ENCODE results near the gene GRB7. TPM values are rescaled to one million over a fixed set of nuclear protein-coding genes. Genes with fewer than 3 reads are reported as not detected.
A peak's percentile ranks its signal among the peaks of the same experiment; 100 is the strongest.
"Not testable (repeated sequence)": the region's sequence is repeated elsewhere in the genome, so short reads cannot be mapped to it uniquely, and the experiment has no call there.

GRB7 gene
- total RNA-seq (2014; rRNA removed; shearing (Covaris generic)): not detected in 2 replicates

GRCh38 chr17:39737760-39738567, at the start of gene GRB7:
Gene GRB7, plus strand, starts transcription at chr17:39737938. Its CDS starts 4,364 bp downstream, at chr17:39742302.
- DNase-seq (ENCODE audit: low read depth): no peak

- no peak for DNase-seq (ENCODE audit: low read depth)
These were observed 49.3 kb upstream of the GRB7 start for GRCh38 chr17:39688475-39688835.

DNA sequence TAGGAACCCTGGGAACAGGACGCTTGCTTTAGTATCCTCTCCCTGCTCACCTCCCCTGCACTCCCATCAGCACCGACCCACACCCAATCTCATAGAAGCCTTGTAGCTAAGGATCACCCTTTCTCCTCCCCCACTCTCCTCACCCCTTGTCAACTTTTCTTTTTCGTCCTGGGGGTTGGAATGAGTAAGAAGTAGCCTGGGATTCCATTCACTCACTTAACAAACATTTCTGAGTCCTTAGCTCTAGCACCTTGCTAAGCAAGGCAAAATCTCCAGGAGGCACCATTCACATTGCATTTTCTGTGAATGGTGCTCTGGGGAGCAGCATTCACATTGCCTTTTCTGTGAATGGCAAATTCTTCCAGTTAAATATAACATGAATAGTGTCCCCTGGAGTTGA, 48.8 kb upstream of the GRB7 start:
- DNase-seq (ENCODE audit: low read depth): no peak

- DNase-seq (ENCODE audit: low read depth): no peak
These were observed 43.1 kb upstream of the GRB7 start for GRCh38 chr17:39694593-39694992.

DNA sequence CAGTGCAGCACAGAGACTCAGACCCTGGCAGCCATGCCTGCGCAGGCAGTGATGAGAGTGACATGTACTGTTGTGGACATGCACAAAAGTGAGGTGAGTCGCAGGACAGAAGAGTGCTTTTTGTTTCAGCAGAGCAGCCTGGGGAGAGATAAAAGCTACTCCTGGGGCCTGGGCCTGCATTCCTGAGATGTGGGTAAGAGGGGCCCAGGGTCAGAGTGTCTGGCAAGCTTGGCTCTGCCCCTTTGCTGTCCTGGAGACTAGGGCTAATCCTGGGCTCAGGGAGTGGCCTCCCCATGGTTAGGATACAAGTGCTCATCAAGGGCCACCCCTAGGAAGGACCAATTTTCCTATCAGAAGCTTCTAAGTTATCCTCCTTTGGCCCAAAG, 42.7 kb upstream of the GRB7 start:
- no peak for DNase-seq (ENCODE audit: low read depth)

DNA sequence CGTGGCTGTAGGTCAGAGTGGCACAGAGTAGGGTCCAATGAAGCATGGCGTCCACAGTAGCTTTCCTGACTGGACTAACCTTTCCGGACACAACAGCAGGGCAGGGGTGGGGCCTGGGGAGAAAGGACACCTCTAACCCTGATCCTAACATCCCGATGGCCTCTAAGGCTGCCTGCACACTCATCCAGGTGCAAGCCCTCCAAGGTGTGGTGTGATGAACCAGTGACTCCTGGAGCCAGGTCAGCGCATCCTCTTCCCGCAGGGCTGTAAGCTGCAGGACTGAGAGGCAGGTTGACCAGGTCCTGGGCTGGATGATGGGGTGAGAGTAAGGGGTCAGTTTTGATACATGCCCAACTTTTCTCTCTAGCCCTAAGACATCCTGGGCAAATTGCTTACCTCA, 41.0 kb upstream of the GRB7 start:
- DNase-seq (ENCODE audit: low read depth): no peak

- no peak for DNase-seq (ENCODE audit: low read depth)
These were observed 39.8 kb upstream of the GRB7 start for GRCh38 chr17:39697961-39698360.

DNA sequence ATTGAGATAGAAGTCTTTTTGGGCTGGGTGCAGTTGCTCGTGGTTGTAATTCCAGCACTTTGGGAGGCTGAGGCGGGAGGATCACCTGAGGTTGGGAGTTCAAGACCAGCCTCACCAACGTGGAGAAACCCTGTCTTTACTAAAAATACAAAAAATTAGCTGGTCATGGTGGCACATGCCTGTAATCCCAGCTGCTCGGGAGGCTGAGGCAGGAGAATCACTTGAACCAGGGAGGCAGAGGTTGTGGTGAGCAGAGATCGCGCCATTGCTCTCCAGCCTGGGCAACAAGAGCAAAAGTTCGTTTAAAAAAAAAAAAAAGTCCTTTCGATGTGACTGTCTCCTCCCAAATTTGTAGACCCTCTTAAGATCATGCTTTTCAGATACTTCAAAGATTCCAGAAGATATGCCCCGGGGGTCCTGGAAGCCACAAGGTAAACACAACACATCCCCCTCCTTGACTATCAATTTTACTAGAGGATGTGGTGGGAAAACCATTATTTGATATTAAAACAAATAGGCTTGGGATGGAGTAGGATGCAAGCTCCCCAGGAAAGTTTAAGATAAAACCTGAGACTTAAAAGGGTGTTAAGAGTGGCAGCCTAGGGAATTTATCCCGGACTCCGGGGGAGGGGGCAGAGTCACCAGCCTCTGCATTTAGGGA, 38.5 kb upstream of the GRB7 start:
- not testable (repeated sequence) for DNase-seq (ENCODE audit: low read depth)

- DNase-seq (ENCODE audit: low read depth): peak; percentile 72
These were observed 38.0 kb upstream of the GRB7 start, which contains the start of gene ERBB2 for GRCh38 chr17:39699818-39700147. Gene ERBB2, plus strand, starts transcription at chr17:39700064. Its CDS starts 175 bp downstream, at chr17:39700239.

- DNase-seq (ENCODE audit: low read depth): no peak
These were observed 37.4 kb upstream of the GRB7 start for GRCh38 chr17:39700148-39700987.

- DNase-seq (ENCODE audit: low read depth): no peak
These were observed 36.5 kb upstream of the GRB7 start for GRCh38 chr17:39701012-39701783.

GRCh38 chr17:39701784-39702422, 35.8 kb upstream of the GRB7 start:
- no peak for DNase-seq (ENCODE audit: low read depth)

- DNase-seq (ENCODE audit: low read depth): no peak
These were observed 34.5 kb upstream of the GRB7 start for GRCh38 chr17:39702901-39703893.

GRCh38 chr17:39703913-39704312, 33.8 kb upstream of the GRB7 start:
- DNase-seq (ENCODE audit: low read depth): no peak

DNA sequence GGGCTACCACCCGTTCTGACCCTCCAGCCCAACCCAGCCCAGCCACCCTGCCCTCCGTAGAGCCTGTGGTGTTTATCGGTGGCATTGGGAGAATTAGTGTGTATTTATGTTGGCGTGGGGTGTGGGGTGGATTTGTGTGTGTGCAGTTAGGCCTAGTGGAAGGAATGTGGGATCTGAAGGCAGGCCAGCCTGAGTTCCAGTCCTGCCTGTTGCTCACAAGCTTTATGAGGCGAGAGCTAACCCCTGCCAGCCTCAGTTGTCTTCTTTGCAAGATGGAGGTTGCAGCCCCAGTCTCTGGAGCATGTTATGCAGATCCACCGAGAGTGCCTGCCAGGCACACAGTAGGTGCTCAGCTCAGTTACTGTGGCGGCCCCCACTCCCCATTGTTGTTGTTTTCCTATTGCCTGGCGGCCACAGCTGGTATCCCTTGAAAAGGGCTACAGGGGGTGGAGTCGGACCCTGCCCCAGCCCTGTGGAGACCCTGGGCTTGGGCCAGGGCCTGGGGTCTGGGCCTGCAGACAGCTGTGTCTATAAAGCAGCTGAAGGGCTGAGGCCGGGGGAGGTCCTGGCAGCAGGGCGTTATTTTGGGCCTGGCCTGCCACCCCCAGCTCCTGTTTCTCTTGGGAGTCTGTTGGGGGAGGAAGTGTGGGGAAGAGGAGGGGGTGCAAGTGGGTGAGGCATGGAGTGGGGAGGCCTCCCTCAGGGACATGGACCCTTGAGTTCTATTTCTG, 32.8 kb upstream of the GRB7 start:
- DNase-seq (ENCODE audit: low read depth): no peak

DNA sequence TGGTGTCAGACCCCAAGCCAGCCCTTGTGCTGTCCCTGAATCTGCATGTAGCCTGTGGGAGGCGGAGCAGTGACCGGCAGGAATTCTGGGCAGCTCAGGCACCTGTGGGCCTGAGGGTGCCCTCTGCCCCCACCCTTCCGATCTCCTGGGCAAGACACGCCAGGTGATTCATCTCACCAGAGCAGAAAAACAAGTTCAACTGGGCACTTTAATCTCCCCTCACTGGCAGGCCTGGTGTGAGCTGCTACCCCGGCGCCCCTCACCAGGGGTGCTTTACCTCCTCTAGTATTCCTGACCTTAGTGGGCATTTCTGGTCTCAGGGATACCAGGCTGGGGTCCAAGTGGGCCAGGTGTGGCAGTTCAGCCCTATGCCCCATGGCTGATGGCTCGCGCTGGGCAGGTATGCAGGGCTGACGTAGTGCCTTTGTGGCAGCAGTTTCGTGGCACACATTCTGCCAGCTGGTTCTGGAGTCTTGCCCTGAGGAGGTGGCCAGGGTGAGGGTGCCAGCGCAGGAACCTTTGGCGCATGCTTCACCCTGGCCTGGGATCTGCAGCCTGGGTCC, 31.9 kb upstream of the GRB7 start:
- no peak for DNase-seq (ENCODE audit: low read depth)

- no peak for DNase-seq (ENCODE audit: low read depth)
These were observed 31.4 kb upstream of the GRB7 start for GRCh38 chr17:39706383-39706782.

DNA sequence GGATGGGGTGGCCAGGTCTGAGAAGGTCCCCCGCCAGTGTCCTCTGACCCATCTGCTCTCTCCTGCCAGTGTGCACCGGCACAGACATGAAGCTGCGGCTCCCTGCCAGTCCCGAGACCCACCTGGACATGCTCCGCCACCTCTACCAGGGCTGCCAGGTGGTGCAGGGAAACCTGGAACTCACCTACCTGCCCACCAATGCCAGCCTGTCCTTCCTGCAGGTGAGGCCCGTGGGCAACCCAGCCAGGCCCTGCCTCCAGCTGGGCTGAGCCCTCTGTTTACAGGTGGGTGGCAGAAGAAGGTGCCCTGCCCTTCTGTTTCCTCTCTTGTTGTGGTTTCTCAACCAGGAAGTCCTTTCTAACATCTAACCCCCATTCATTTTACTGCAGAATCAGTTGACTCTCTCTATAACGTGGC, 30.8 kb upstream of the GRB7 start:
- no peak for DNase-seq (ENCODE audit: low read depth)

All from RPMI7951 (cell line).